ENCODE data around the gene MME.

MME gene

GRCh38 chr3:155153242-155154186 is 73.4 kb downstream of the MME start:
- peak; percentile 90 for FAIRE-seq

GRCh38 chr3:155154255-155154654 is 74.1 kb downstream of the MME start:
- no peak for FAIRE-seq

- FAIRE-seq, result peak; percentile 60
Measured at GRCh38 chr3:155158346-155159037, 78.4 kb downstream of the MME start.

GRCh38 chr3:155159301-155159700 is 79.2 kb downstream of the MME start:
- no peak for FAIRE-seq

GRCh38 chr3:155161640-155162292 is 81.6 kb downstream of the MME start:
- no peak for FAIRE-seq

- FAIRE-seq, result no peak
Measured at GRCh38 chr3:155164306-155164705, 84.2 kb downstream of the MME start.

GRCh38 chr3:155166441-155166840 is 86.3 kb downstream of the MME start:
- FAIRE-seq, result peak; percentile 17

- no peak for FAIRE-seq
Measured at GRCh38 chr3:155169197-155169596, 89.1 kb downstream of the MME start.

- FAIRE-seq, result peak; percentile 75
Measured at GRCh38 chr3:155173771-155174170, 93.7 kb downstream of the MME start.

- FAIRE-seq, result peak; percentile 60
Measured at GRCh38 chr3:155178810-155179436, 98.8 kb downstream of the MME start.

- FAIRE-seq, result no peak
Measured at GRCh38 chr3:155179437-155179827, 99.3 kb downstream of the MME start.

GRCh38 chr3:155179966-155180757 is 100.0 kb downstream of the MME start:
- peak; percentile 44 for FAIRE-seq

GRCh38 chr3:155182467-155182866 is 102.3 kb downstream of the MME start:
- FAIRE-seq, result no peak

- no peak for FAIRE-seq
Measured at GRCh38 chr3:155184011-155184410, 103.9 kb downstream of the MME start.

GRCh38 chr3:155185631-155186071 is 105.5 kb downstream of the MME start:
- peak; percentile 91 for FAIRE-seq

- FAIRE-seq, result no peak
Measured at GRCh38 chr3:155188031-155188430, 107.9 kb downstream of the MME start.

GRCh38 chr3:155189478-155189877 is 109.4 kb downstream of the MME start:
- no peak for FAIRE-seq

- FAIRE-seq, result peak; percentile 54
Measured at GRCh38 chr3:155190691-155191090, 110.6 kb downstream of the MME start.

GRCh38 chr3:155192957-155193746 is 113.0 kb downstream of the MME start:
- FAIRE-seq, result no peak

GRCh38 chr3:155193868-155194267 is 113.7 kb downstream of the MME start:
- no peak for FAIRE-seq

Measured in G401.6 (cell line).